D341Med (cell line): ENCODE results near the gene TMTC1.
A peak's percentile ranks its signal among the peaks of the same experiment; 100 is the strongest.

Experiments
- DNase-seq: peaks from one replicate; pipeline ENCODE4 v3.0.0; 2012; ENCODE audit warnings: low spot score

The TMTC1 gene

DNA sequence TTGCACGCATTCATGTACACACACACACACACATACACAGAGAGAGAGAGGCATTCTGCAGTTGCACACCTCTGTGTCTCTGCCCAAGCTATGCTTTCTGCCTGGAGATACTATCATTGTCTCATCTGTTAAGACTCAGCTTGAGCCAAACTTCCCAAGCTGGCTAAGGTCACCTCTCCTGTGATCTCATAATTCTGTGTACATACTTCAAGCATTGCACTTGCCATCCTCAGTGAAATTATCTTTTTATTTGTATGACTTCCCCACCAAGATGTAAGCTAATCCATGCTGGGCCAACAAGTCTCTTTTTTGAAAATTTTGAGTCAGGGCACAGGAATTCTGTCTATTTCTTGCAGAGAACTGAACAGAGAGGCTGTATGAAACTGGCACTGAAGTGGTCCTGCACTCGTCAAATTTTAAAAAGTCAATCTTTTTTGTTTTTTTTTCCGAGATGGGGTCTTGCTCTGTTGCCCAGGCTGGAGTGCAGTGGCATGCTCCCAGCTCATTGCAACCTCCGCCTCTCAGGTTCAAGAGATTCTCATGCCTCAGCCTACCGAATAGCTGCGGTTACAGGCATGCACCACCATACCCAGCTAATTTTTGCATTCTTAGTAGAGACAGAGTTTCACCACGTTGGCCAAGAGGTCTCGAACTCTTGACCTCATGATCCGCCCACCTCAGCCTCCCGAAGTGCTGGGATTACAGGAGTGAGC, 44.3 kb downstream of the TMTC1 start:
- no peak for DNase-seq

DNA sequence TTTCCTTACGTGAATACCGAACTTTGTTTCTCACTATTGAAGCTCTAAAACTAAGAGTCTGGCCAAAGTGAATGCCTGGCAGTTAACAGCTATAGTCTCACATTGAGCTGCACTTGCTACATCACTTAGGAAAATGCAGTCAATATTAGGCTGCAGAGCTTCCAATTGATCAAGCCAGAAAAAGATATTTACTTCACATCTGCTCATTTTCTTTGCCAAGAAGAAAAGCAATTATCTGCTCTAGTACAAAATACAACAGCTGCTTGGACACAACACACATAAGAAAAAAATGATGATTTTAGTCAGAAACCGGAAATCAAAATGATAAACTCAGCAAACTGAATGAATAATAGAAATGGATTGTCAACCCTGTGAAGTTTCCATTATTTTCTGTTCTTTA, 45.4 kb downstream of the TMTC1 start:
- no peak for DNase-seq

DNA sequence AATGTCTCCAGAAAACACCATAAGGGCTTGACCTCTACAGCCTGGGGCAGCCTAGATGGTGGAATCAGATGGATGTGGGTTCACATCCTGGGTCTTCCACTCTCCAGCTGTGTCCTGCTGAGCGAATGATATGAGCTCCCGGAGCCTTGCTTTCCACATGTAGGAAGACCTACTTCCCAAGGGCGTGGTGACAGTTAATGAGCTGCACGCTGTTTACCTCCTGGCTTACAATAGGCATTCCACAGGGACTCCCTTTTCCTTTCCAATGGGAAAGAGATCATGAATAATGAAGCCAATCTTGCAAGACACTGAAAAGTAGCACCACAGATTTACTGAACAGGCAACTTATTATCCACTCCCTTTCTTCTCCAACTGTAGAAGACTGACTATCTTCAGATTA, 46.1 kb downstream of the TMTC1 start:
- no peak for DNase-seq

DNA sequence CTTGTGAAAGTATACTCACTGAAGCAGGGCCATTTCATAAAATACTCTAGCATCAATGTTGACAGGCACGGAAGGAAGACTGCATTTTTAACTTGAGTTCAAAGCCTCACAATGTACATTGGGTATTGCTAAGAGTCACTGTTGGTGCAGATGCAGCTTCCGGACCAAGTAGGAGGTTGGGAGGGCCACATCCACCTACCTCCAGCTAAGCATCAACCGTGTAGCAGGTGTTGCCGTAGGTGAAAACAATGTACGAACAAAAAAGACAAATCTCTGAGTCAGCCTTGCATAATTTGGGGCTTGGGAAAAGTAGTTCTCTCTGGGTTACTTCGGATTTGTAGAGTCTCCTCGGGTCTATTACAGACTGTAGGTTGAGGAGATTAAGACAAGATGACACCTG, 48.1 kb downstream of the TMTC1 start:
- DNase-seq, result no peak

DNA sequence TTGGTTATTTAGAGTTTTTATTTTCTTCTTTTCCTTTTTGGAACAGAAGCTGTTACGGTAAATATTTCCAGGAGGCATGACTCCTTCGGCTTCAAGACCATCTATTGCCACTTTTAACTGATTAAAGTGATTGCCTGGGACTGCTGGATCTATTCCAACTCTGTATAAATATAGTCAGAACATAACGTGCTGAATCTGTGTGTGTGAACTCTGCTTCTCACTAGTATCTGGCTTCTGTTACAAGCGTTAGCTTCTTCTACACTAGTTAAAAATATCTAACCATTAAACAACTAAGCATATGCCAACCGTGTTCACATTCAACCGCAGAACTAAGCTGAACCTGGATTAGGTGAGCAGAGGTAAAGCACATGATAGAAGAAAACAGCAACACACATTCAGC, 49.0 kb downstream of the TMTC1 start:
- DNase-seq, result no peak

DNA sequence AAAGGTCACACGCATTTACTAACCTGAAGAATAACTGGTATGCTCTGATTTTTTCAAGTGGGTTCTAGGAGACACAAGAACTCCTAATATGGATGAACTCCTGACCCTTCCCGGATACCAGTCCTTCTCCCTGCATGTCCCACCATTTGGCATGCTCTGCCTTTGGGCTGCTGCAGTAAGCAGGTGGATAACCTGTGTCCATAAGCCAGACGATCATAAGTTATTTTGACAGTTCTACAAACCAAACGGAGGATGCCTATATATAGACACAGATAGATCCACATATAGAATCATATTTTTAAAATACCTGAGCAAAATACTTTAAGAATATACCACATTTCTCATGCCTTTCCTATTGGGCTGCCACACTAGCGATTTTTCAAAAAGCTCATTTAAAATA, 49.4 kb downstream of the TMTC1 start:
- no peak for DNase-seq

DNA sequence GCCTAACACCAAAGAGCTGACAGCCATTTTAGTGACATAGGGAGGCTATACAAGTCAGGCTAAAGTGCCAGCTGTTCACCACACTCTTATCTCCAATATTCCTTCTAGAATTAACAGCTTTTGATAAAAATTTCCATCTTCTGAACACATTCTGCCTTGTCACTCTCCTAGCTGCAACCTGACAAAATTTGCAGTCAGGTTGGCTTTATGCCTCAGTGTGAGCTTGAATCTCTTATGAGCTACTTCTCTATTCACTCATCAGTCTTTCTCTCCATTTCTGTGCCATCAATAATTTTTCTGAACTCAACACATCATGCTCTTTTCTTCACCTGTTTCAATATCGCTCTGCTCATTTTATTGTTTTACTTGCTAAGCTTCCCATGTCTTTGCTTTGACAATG, 50.2 kb downstream of the TMTC1 start:
- DNase-seq, result no peak

DNA sequence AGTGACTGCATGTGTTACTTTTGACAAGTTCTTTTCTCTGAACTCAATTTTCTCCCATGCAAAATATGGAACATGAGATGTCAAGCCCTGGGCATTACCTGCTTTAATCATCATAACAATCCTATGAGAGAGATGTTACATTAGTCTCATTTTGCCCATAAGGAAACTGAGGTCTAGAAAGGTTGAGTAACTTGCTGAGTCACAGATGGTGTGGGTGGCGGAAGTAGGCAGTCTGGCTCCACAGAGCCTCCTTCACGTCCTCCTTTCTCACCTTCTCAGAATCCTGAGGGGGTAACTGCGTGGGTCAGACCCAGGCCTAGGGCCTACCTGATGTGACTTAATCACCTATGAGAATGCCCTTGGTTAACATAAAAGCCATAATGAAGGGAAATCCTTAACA, 50.7 kb downstream of the TMTC1 start:
- DNase-seq, result no peak

DNA sequence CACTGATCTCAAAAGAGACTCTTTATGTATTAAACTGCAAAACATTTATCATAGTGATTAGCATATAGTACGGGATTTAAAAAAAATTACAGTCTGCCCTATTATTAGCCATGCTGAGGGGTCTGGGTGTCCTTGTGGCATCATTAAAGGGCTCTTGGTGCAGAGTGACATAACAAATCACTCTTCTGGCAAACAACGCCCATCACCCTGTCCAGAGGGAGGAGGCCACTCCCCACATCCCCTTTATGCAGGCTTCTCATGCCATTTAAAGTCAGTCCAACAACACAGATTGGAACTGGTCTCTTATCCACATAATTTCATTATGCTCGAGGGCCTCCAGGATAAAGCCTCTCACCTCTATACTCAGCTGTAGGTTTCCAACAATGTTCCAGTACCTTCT, 51.1 kb downstream of the TMTC1 start:
- DNase-seq, result no peak

DNA sequence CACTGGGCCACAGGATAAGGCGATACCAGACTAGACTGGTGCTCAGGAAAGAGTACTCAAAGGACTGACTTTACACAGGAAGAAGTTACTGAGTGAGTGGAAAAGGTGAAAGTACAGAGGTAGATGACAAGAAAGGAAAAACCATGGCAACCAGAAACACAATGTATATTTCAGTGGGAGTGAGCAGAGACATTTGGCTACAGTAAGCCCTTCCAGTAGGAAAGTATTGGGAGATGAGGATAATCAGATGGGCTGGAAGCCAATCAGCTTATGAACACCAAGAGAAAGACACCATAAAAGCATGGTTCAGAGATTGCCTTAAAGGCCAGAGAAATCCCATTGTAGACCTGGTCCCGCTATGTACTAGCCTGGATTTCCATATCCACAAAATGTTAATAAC, 51.6 kb downstream of the TMTC1 start:
- no peak for DNase-seq

DNA sequence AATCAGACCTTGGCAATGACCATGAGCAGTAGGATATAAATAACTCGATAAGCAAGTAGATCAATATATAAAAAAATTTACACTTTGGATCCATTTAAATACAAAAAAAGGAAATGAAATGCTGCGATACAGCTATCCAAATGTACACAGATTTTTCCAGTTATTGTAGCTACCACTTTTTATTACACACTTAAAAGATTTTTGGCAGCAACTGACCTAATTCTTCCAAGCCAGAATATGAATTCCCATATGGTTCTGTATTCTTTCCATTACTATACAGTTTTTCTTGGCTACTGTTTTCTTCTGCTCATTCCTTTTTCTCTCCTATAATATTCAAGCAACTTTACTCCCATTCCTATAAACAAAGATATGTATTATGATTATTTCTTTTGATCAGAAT, 52.2 kb downstream of the TMTC1 start:
- no peak for DNase-seq

DNA sequence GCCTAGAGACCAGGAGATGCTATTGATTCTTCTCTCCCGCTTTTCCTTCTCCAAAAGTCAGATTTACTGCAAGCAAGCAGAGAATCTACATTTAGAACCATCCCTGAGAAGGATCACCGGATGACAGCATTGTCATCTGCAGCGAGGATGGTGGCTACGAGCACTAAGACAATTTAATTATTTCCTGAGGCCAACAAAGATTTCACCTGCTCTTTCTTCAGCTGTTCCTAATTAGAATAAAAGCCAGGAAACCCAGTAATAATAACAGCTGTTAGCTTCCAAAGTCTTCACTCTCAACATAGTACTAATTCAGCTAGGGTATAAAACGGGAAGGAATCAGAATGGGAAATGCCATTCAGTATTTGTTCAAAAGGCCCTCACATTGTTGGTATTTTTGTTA, 53.3 kb downstream of the TMTC1 start:
- no peak for DNase-seq

DNA sequence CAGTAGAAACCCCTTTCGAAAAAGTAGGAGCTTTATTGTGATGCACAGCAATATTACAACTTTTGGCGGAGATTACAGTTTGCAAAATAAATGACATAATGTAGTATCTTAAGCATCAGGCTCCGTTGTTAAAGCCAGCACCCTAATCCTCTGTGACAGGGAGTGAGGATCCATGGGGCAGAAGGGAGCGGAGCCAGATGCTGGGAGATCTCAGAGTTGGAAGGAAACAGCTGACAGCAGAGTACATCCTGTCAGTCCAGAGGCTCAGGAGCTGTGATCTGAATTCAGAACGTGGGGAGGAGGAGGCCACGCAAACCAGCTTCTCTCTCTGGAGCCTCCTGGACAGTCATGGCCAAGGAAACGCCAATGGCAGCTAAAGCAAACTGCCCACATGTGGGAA, 55.7 kb downstream of the TMTC1 start:
- DNase-seq, result no peak

DNA sequence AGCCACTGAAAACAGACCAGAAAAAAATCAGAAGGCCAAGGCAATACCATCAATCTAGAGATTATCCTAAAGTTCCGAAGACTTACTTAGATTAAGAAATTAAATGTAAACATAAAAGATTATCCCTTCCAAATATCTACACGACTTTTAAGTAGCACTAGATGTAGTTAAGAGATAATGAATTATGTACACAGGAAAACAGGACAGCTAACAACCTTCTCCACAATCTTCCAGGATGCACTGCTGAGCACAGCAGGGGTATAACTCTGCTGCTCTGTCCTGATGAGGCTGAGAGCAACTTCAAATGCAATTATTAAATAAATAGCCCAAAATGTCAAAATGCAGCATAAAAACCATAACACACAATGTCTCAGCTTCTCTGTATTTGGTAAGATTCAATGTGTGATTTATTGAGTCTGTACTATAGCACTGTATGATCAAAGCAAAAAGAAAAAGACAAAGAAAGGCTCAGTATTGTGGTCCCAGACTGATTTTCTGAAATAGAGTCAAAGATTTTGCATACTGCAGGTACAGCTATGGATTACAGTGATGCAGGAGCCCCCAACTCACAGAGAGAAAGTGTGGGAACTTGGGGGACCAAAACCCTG, 56.9 kb downstream of the TMTC1 start:
- DNase-seq, result no peak

DNA sequence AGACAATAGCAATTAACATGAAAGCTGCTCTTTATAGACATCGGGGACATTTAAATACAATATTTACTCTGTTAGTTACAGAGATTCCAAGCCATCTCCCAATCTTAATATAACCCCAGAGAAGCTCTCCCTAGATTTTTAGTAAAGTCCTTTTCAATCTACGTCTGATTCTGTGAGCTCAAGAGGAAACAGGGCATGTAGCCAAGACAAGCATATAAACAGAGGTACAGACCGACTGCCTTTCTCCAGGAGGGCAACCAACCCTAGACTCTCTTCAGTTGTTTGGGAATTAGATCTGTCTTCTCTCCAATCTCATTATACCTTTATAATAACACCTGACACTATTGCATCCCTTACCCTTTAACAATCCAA, 57.4 kb downstream of the TMTC1 start:
- no peak for DNase-seq

DNA sequence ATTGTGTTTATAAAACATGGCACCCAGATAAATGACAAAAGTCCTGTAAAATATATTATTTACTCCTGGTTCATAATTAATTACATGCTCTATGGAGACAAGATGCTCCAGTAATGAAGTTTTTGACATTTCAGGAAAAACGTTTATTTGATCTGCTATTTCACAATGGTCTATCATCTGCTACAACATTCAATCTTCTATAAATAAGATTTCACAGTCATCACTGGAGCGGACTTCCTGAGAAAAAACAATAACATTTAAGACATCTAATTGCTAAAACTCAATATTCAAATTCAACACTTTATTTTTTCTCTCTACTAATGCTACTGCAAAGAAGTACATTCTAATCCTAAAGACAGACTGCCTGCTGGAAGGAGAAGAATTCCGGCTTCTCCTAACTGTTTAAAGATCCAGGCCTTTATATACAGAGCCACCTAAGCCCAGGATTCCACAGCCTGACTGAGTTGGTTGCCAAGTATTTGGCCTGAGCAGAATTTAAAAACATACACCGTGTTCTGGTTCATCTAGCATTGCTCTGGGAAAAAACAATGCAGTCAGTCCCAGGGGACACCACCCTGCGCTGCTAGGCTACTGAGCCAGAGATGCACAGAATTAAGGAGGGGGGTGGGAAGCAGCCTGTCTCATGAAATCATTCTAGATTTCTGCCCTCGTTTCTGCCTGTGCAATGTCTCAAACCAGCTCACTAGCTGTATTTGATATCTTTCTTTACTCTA, 58.0 kb downstream of the TMTC1 start:
- peak; percentile 29 for DNase-seq

DNA sequence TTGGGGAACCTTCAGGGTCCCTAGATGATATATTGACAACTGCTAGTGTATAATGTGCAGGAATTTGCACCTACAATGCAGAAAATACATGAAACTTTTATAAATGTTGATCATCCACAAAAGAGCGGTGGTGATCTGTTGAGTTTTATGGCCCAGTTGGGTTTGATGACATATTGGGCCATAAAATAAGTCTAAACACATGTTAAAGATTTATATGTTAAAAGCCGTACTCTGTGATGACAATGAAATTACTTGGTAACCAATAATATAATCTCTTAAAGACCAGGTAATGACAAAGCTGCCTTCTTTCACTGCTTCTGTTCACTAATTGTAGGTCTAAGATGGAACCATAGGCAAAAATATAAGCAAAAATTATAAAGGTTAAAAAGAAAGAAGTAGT, 61.6 kb downstream of the TMTC1 start:
- DNase-seq, result no peak

DNA sequence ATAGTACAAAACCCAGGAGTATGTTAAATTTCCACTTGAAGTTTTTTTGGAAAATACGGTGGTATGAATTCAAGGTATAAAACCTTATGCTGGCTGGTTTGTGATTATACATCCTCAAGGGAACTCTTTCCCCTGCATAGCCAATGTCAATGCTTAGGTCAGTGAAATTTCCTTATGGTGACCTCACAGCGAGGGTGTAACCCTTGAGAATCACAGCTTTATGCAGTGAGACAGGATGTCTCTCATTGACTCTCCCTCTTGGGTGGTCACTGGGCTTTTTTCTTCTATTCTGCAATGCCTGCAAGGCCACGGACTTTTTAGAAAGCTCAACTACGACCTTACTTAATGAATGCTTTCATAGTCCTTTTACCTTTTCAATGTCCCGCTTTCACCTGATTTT, 64.4 kb downstream of the TMTC1 start:
- DNase-seq, result no peak

DNA sequence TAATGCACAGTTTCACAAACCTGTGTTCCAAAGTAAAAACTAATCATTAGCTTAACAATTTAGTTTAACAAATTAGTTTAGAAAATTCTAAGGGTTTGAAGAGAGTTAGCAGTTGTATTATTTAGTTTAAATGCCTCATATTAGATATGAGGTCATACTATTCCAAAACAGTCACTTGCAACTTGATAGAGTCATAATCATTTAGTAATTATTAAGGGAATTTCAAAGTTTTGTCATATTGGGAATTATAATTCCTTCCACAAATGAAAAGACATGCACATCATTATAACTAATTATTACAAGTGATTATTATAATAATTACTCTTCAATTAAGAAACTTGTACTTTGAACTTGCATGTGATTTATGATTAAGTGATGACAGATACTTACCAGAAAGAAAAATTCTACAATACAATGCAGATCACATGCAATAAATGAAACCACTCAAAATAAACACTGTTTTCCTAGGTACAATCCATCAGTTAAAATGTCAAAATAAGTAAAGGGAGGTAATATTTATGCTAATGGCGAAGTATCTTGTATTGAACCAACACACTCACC, 66.1 kb downstream of the TMTC1 start:
- DNase-seq, result no peak

DNA sequence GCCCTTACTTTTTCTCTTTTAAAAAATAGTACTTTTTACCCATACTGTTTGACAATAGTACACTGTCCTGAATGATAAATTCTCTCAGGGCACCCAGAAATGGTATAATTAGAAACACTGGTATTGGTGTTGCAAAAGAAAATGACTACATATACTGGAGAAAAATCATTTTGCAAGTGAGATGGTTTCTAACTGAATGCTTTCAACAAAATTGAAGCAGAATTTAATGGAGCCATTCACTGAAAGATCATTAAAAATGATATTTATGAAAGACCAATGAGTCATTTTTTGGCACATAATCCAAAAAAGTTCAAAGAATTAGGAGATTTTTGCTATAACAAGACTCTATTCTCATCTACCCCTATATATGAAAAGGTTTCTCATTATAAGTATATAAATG, 68.8 kb downstream of the TMTC1 start:
- no peak for DNase-seq

DNA sequence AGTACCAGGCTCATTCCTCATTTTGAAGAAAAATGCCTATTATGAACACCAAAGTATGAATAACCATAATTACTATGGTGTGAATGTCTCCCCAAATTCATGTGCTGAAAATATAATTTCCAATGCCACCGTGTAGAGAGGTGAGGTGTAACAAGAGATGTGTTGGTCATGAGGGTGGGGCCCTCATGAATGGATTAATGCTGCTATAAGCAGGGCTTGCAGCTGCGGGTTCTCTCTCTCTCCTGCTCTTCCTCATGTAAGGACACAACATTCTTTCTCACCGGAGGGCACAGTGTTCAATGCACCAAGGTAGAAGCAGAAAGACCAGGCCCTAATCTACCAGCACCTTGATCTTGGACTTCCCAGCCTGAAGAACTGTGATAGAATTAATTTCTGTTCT, 70.0 kb downstream of the TMTC1 start:
- no peak for DNase-seq

DNA sequence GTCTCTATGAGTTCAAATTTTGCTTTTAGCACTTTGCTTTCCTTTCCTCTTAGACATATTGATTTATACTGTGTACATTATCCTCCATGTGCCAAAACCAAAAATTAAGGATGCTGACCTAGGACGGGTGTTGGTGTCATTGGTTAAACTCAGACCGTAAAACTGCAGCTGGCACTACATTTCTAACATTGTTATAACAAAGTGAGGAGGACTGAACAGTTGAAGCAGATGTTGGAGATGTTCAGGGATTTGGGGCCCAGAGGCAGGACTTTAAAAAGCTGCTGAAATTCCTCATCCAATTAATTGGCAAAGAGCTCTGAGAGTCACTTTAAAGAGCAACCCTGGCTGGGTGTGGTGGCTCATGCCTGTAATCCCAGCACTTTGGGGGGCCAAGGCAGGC, 72.4 kb downstream of the TMTC1 start:
- DNase-seq, result no peak

DNA sequence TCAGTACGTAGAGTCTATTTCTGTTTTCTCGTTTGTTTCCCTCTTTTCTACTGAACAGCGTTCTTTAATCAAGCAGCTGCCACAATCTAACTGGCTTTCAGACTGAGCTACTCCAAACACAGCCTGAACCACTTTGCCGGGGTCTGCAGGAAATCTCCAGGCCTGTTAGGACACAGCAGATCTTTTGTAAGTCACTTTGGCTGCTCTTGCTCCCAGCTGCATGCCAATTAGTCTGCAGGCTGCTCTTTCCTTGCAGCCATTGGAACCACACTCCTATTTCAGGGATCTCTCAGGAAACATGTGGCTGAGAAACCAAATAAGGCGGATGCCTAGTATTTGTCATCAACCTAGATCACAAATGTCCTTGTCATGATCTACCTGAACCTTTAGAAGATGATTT, 73.6 kb downstream of the TMTC1 start:
- no peak for DNase-seq
